Ovary (tissue), 3 donors: ENCODE measurements around the gene CXXC4.
A peak's percentile ranks its signal among the peaks of the same experiment; 100 is the strongest.

Experiments used
- EP300 ChIP-seq: sonication (generic); formaldehyde crosslinking; IDR thresholded peaks from one replicate; pipeline ENCODE4 v1.6.1; 2017; ENCODE audit warnings: antibody characterized with exemption
- POLR2A ChIP-seq: fragments of 450-650 bp; IDR thresholded peaks from one replicate; pipeline ENCODE4 v1.6.1; 2017; ENCODE audit warnings: antibody characterized with exemption, mild to moderate bottlenecking, moderate library complexity
- TF ChIP-seq, protein P1 (sequence below), 3 donors: fragments of 450-650 bp in 2 of 3; fragments of 200-600 bp in 1 of 3; IDR thresholded peaks; one replicate each; pipeline versions ENCODE4 v1.5.1 to v1.8.0; 2016 to 2022; ENCODE audit warnings: antibody characterized with exemption in 3 of 3, mild to moderate bottlenecking in 1 of 3
- donor health status: DM: no; HTN: no; CAD: no.

DNA sequence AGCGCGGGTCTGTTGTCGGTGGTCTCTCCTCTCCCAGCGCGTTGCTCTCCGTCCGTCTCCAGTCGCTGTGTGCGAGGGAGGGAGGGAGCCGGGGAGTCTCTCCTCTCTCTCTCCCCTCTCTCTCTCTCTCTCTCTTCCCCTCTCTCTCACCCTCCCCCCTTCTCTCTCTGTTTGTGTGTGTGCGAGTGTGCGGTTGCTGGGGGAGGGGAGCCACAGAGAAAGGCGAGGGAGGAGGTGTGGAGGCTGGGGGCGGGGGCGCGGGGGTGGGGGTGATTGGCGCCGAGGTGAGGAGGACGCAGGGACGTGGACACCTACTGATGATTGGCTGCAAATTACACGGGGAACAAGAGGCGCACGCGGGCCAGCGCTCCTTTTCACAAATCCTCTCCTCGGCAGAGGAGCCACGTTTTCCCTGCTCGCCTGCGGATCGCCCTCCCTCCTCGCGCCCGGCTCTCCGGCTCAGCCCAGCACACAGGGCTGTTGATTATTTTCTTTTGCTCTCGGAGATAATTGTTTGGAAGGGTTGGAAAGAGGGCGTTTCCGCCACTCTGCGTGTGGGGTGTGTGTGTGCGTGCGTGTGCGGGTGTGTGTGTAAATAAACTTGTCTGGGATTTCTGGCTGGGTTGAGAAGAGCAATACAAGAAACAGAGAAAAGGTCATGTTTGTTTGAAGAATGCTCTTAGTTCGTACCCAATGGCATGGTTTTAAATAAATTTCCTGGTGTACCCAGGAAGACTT, at the start of gene CXXC4:
- peak; percentile 14 for TF ChIP-seq POLR2A
- TF ChIP-seq, protein P1, sequence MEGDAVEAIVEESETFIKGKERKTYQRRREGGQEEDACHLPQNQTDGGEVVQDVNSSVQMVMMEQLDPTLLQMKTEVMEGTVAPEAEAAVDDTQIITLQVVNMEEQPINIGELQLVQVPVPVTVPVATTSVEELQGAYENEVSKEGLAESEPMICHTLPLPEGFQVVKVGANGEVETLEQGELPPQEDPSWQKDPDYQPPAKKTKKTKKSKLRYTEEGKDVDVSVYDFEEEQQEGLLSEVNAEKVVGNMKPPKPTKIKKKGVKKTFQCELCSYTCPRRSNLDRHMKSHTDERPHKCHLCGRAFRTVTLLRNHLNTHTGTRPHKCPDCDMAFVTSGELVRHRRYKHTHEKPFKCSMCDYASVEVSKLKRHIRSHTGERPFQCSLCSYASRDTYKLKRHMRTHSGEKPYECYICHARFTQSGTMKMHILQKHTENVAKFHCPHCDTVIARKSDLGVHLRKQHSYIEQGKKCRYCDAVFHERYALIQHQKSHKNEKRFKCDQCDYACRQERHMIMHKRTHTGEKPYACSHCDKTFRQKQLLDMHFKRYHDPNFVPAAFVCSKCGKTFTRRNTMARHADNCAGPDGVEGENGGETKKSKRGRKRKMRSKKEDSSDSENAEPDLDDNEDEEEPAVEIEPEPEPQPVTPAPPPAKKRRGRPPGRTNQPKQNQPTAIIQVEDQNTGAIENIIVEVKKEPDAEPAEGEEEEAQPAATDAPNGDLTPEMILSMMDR (IDR thresholded peaks at IDR 0.05) = no peak
- no peak for TF ChIP-seq EP300
